ENCODE measurements around the gene SPAG16.

- TF ChIP-seq CTCF (conservative IDR thresholded peaks at IDR 0.05) (no peak), EZH2 (IDR thresholded peaks at IDR 0.05; ENCODE audit: low read depth) (no peak)
Observed at GRCh38 chr2:213243189-213244044, 40.8 kb upstream of the SPAG16 start.

Measured in PC-9 (cell line).